HepG2 (cell line): ENCODE data around the gene RUSF1. TPM values are rescaled to one million over a fixed set of nuclear protein-coding genes. Genes with fewer than 3 reads are reported as not detected.

Experiments used
- ATAC-seq: fragments of 200-7000 bp; cut with Tn5 transposase; 3 replicates; pipeline ENCODE4 v1.9.1; 2020; ENCODE audit warnings: mild to moderate bottlenecking, moderate library complexity
- BruUV-seq: library from RNA; stranded (reverse); fragments of 400-500 nt; replicated peaks from 2 replicates; lab custom pipeline; 2021; lab: Mats Ljungman, UMichigan
- CTCF ChIA-PET: fragments of 300-600 bp; formaldehyde crosslinking; extraction: SDS; loops from one replicate; lab custom pipeline; 2021; ENCODE audit warnings: low total read pairs, inconsistent platforms, low intra/inter-chr PET ratio; lab: Yijun Ruan, JAX
- POLR2A ChIA-PET: fragments of 350-600 bp; sonication (Branson Sonifier 250); formaldehyde crosslinking; loops from one replicate; lab custom pipeline; 2020; ENCODE audit warnings: antibody characterized with exemption, inconsistent platforms; lab: Yijun Ruan, JAX
- DNase-seq: peaks from one replicate; pipeline ENCODE4 v3.0.0-alpha.2; 2015; ENCODE audit warnings: low spot score
- FAIRE-seq: peaks from 3 replicates; lab custom pipeline; 2011; peaks lifted over from hg19 to GRCh38; lab: Jason Lieb, UNC
- H2AFZ ChIP-seq: one replicate; pipeline ENCODE4 v1.6.1; 2011; ENCODE audit warnings: low read length, inconsistent platforms
- H3K27ac ChIP-seq: fragments of 300-600 bp; 3 replicates; pipeline ENCODE4 v1.8.0; 2011; ENCODE audit warnings: mixed run types, mild to moderate bottlenecking, mixed read lengths, low read length, inconsistent platforms; ENCODE audit not compliant: insufficient read depth; ENCODE audit errors: extremely low read length
- H3K27me3 ChIP-seq, 2 experiments: fragments of 200-600 bp in 1 of 2; 2 replicates in 1 of 2; 3 replicates in 1 of 2; pipeline versions ENCODE4 v1.6.0 to v1.8.0; 2011; ENCODE audit warnings: low read length in 2 of 2, mild to moderate bottlenecking in 2 of 2, moderate library complexity in 2 of 2, inconsistent platforms in 1 of 2; ENCODE audit not compliant: insufficient read depth in 2 of 2, control insufficient read depth in 1 of 2
- H3K36me3 ChIP-seq, 2 experiments: fragments of 200-600 bp in 1 of 2; replicated peaks in 1 of 2; 2 replicates in 1 of 2; 3 replicates in 1 of 2; pipeline versions ENCODE4 v1.5.1 to v1.8.0; 2011; ENCODE audit warnings: low read length in 2 of 2, inconsistent platforms in 1 of 2; ENCODE audit not compliant: insufficient read depth in 2 of 2, control insufficient read depth in 1 of 2
- H3K4me1 ChIP-seq: 2 replicates; pipeline ENCODE4 v1.5.1; 2012; ENCODE audit warnings: low read length, inconsistent platforms; ENCODE audit not compliant: insufficient read depth
- H3K4me2 ChIP-seq: 2 replicates; pipeline ENCODE4 v1.6.0; 2011; ENCODE audit warnings: low read depth, low read length, inconsistent platforms
- H3K4me3 ChIP-seq, 3 experiments: fragments of 200-600 bp in 1 of 3; sonication (generic), shearing (Covaris generic) in 1 of 3; replicated peaks in 1 of 3; 2 replicates each; pipeline ENCODE4 v1.5.1; 2011 to 2016; ENCODE audit warnings: low read length in 3 of 3, inconsistent platforms in 2 of 3, low read depth in 2 of 3, mild to moderate bottlenecking in 2 of 3, control low read depth in 1 of 3, mixed read lengths in 1 of 3; ENCODE audit not compliant: insufficient read depth in 1 of 3
- H3K79me2 ChIP-seq: one replicate; pipeline ENCODE4 v1.6.1; 2011; ENCODE audit warnings: low read length, inconsistent platforms; ENCODE audit not compliant: insufficient read depth
- H3K9ac ChIP-seq: 2 replicates; pipeline ENCODE4 v1.6.0; 2011; ENCODE audit warnings: mild to moderate bottlenecking, low read depth, low read length, inconsistent platforms; ENCODE audit not compliant: insufficient read depth
- H3K9me3 ChIP-seq: 2 replicates; pipeline ENCODE4 v1.5.1; 2012; ENCODE audit warnings: mild to moderate bottlenecking, low read length
- H4K20me1 ChIP-seq: 2 replicates; pipeline ENCODE4 v1.6.0; 2011; ENCODE audit warnings: inconsistent platforms, mild to moderate bottlenecking, low read length, moderate library complexity; ENCODE audit not compliant: insufficient read depth
- WGBS: methylation state at CpG from one replicate; pipeline ENCODE4 v1.1.6; 2017; ENCODE audit warnings: low lambda C conversion rate; 5-methylcytosine and 5-hydroxymethylcytosine counted together
- in situ Hi-C: cut with HindIII; loops from 2 replicates; pipeline ENCODE4 v1.10.0; 2017; ENCODE audit warnings: low pct_unique_long_range_greater_than_20kb; ENCODE audit not compliant: extremely low pct_ligation_motif_present
- intact Hi-C: fragments of 100-400 bp; cut with micrococcal nuclease; formaldehyde crosslinking; loops from one replicate; pipeline ENCODE4 v1.10.0; 2022; ENCODE audit not compliant: unreplicated experiment
- polyA plus RNA-seq, 8 experiments: library from polyadenylated mRNA; depleted of rRNA in 3 of 8; stranded (reverse) in 7 of 8; unstranded in 1 of 8; fragments of >200 nt; fragmentation: Illumina TruSeq in 4 of 8; extraction: Trizol in 4 of 8; gene quantifications; 2 replicates each; pipeline versions ENCODE4 v1.2.1 to v1.2.3, GENCODE V29; 2011 to 2016; ENCODE audit warnings: low read depth in 4 of 8, missing spikeins in 1 of 8, mixed read lengths in 1 of 8; ENCODE audit not compliant: insufficient read depth in 1 of 8
- total RNA-seq, 5 experiments: library from RNA; depleted of rRNA; stranded (reverse); fragments of >200 nt; fragmentation: Illumina TruSeq; extraction: Trizol; gene quantifications; 2 replicates each; pipeline ENCODE4 v1.2.3, GENCODE V29; 2016; ENCODE audit warnings: low read depth in 1 of 5
- TF ChIP-seq, protein P1 (sequence below), 2 experiments: IDR thresholded peaks; 2 replicates each; pipeline ENCODE4 v1.6.1; 2011 to 2012; ENCODE audit warnings: low read length in 2 of 2, borderline replicate concordance in 1 of 2, low read depth in 1 of 2, mild to moderate bottlenecking in 1 of 2, moderate library complexity in 1 of 2
- TF ChIP-seq, protein P2 (sequence below): fragments of 450-650 bp; IDR thresholded peaks from 2 replicates; pipeline ENCODE4 v1.6.1; 2017; ENCODE audit warnings: mild to moderate bottlenecking
- TF ChIP-seq, protein P3 (sequence below): sonication (generic); formaldehyde crosslinking; IDR thresholded peaks from 2 replicates; pipeline ENCODE4 v1.4.0; 2020; ENCODE audit warnings: mild to moderate bottlenecking, low read depth, missing genetic modification reagents

Gene RUSF1
- total and polyA plus RNA-seq, 2 of the 13 experiments (the other 11 are each of a cell fraction or from before 2014, with no cell fraction given) = 40.8 to 50.2 TPM

DNA sequence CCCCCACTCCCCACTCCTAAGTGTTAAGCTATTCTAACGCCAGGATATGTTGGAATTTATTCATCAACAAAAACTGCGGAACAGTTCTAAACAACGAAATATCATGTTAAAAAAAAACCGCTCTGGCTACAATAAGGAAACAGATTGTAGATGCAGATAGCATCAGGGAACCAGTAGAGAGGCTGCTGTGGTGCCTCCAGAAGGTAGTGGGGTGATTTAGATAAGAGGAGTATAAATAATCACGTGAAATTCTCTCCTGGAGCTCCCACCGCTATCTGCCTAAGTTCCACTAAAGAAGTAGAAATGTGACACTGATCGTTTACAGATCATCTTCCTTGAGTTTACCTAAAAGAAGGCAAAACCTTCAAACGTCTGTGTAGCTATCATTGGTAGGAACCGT lies 27.5 kb upstream of the RUSF1 start (continued):
- TF ChIP-seq, protein P1, sequence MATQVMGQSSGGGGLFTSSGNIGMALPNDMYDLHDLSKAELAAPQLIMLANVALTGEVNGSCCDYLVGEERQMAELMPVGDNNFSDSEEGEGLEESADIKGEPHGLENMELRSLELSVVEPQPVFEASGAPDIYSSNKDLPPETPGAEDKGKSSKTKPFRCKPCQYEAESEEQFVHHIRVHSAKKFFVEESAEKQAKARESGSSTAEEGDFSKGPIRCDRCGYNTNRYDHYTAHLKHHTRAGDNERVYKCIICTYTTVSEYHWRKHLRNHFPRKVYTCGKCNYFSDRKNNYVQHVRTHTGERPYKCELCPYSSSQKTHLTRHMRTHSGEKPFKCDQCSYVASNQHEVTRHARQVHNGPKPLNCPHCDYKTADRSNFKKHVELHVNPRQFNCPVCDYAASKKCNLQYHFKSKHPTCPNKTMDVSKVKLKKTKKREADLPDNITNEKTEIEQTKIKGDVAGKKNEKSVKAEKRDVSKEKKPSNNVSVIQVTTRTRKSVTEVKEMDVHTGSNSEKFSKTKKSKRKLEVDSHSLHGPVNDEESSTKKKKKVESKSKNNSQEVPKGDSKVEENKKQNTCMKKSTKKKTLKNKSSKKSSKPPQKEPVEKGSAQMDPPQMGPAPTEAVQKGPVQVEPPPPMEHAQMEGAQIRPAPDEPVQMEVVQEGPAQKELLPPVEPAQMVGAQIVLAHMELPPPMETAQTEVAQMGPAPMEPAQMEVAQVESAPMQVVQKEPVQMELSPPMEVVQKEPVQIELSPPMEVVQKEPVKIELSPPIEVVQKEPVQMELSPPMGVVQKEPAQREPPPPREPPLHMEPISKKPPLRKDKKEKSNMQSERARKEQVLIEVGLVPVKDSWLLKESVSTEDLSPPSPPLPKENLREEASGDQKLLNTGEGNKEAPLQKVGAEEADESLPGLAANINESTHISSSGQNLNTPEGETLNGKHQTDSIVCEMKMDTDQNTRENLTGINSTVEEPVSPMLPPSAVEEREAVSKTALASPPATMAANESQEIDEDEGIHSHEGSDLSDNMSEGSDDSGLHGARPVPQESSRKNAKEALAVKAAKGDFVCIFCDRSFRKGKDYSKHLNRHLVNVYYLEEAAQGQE (IDR thresholded peaks at IDR 0.05; ENCODE audit: borderline replicate concordance in 1 of 2, low read depth in 1 of 2, low read length in 2 of 2) = no peak

DNA sequence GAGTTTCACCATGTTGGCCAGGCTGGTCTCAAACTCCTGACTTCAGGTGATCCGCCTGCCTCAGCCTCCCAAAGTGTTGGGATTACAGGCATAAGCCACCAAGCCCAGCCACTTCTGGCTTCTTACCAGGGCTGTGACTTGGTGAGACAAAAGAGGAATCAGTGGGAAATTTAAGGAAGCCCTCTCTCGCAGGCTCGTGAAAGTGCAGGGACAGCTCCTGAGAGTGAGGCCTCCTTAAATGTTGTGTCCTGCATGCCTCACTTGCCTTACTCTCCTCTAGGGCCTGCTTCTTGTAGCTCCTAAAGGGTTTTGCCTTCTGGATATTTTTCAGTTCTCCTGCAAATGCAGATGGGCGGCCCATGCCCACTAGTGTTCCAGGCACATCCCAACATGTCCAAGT lies 24.7 kb upstream of the RUSF1 start:
- Histone ChIP-seq H3K27ac (no peak overlapping the region), H3K4me3 (no peak overlapping the region), H3K36me3 (no peaks in the 10 kb centered on the region), H4K20me1 (no peaks in the 10 kb centered on the region), H3K27me3 (peaks cover 3 to 38% of the 10 kb centered on the region in 2 experiments; a peak in 4 of 5 replicates), H3K4me1 (peaks cover 26% of the 10 kb centered on the region), H2AFZ (no peak overlapping the region), H3K79me2 (no peaks in the 10 kb centered on the region), H3K9me3 (no peaks in the 10 kb centered on the region), H3K4me2 (no peak overlapping the region), H3K9ac (no peak overlapping the region)
- WGBS = 70% methylated on average over 4 of the region's 4 CpGs
- in situ Hi-C loops (no loop called here), intact Hi-C loops (no loop called here)
- TF ChIP-seq, protein P2, sequence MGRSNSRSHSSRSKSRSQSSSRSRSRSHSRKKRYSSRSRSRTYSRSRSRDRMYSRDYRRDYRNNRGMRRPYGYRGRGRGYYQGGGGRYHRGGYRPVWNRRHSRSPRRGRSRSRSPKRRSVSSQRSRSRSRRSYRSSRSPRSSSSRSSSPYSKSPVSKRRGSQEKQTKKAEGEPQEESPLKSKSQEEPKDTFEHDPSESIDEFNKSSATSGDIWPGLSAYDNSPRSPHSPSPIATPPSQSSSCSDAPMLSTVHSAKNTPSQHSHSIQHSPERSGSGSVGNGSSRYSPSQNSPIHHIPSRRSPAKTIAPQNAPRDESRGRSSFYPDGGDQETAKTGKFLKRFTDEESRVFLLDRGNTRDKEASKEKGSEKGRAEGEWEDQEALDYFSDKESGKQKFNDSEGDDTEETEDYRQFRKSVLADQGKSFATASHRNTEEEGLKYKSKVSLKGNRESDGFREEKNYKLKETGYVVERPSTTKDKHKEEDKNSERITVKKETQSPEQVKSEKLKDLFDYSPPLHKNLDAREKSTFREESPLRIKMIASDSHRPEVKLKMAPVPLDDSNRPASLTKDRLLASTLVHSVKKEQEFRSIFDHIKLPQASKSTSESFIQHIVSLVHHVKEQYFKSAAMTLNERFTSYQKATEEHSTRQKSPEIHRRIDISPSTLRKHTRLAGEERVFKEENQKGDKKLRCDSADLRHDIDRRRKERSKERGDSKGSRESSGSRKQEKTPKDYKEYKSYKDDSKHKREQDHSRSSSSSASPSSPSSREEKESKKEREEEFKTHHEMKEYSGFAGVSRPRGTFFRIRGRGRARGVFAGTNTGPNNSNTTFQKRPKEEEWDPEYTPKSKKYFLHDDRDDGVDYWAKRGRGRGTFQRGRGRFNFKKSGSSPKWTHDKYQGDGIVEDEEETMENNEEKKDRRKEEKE = no peak
- TF ChIP-seq, protein P3, sequence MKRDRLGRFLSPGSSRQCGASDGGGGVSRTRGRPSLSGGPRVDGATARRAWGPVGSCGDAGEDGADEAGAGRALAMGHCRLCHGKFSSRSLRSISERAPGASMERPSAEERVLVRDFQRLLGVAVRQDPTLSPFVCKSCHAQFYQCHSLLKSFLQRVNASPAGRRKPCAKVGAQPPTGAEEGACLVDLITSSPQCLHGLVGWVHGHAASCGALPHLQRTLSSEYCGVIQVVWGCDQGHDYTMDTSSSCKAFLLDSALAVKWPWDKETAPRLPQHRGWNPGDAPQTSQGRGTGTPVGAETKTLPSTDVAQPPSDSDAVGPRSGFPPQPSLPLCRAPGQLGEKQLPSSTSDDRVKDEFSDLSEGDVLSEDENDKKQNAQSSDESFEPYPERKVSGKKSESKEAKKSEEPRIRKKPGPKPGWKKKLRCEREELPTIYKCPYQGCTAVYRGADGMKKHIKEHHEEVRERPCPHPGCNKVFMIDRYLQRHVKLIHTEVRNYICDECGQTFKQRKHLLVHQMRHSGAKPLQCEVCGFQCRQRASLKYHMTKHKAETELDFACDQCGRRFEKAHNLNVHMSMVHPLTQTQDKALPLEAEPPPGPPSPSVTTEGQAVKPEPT (CRISPR knock-in tag) = peak; percentile 89; the same call in 1 of the 2 replicates
- BruUV-seq = no TSS peak
- DNase-seq (no peak), FAIRE-seq (no peak), ATAC-seq (no peak)
- ChIA-PET POLR2A (no interaction called here), CTCF (no interaction called here)
